BLaER1 treated with 17β-estradiol and CSF1 and Interleukin-3, amounts not matched to agents 10 nM and 100 nM (cell line): ENCODE data around the gene DNAJC17.

Experiments
- H3K27ac ChIP-seq, 11 experiments: shearing (Covaris generic); formaldehyde crosslinking; 2 replicates each; pipeline ENCODE4 v1.8.1; 2022
- H3K27me3 ChIP-seq, 11 experiments: shearing (Covaris generic); formaldehyde crosslinking; 2 replicates each; pipeline ENCODE4 v1.8.1; 2022
- H3K36me3 ChIP-seq, 11 experiments: shearing (Covaris generic); formaldehyde crosslinking; 2 replicates each; pipeline ENCODE4 v1.8.1; 2022
- H3K4me1 ChIP-seq, 10 experiments: shearing (Covaris generic); formaldehyde crosslinking; 2 replicates each; pipeline ENCODE4 v1.8.1; 2022
- H3K4me2 ChIP-seq, 11 experiments: shearing (Covaris generic); formaldehyde crosslinking; 2 replicates each; pipeline ENCODE4 v1.8.1; 2022
- H3K4me3 ChIP-seq, 10 experiments: shearing (Covaris generic); formaldehyde crosslinking; 2 replicates each; pipeline ENCODE4 v1.8.1; 2022
- H3K9ac ChIP-seq, 11 experiments: shearing (Covaris generic); formaldehyde crosslinking; 2 replicates each; pipeline ENCODE4 v1.8.1; 2022
- H3K9me3 ChIP-seq, 11 experiments: shearing (Covaris generic); formaldehyde crosslinking; replicated peaks in 1 of 11; 2 replicates each; pipeline ENCODE4 v1.8.1; 2022
- H4K20me1 ChIP-seq, 11 experiments: shearing (Covaris generic); formaldehyde crosslinking; 2 replicates each; pipeline ENCODE4 v1.8.1; 2022
- Cebpa-rat ChIP-seq, 11 experiments: shearing (Covaris generic); IDR thresholded peaks; 2 replicates each; pipeline ENCODE4 v1.8.1; 2022

Gene DNAJC17

GRCh38 chr15:40721701-40722100 lies 85.6 kb downstream of the DNAJC17 start:
- H3K4me3 ChIP-seq: no peak overlapping the region
- no peaks in the 10 kb centered on the region for H3K9me3 ChIP-seq
- no peak for TF ChIP-seq Cebpa-rat (IDR thresholded peaks at IDR 0.05)
- no peaks in the 10 kb centered on the region for H3K27me3 ChIP-seq
- peaks cover 0 to 6% (median 0%) of the 10 kb centered on the region in 10 experiments; a peak in 1 of 20 replicates for H3K4me1 ChIP-seq
- no peak overlapping the region for H3K9ac ChIP-seq
- peaks cover 0 to 100% (median 77%) of the 10 kb centered on the region in 11 experiments; a peak in 20 of 22 replicates for H3K36me3 ChIP-seq
- H3K27ac ChIP-seq: no peak overlapping the region
- peaks cover 0 to 4% (median 0%) of the 10 kb centered on the region in 11 experiments; a peak in 2 of 22 replicates for H4K20me1 ChIP-seq
- no peak overlapping the region for H3K4me2 ChIP-seq

- H3K27me3 ChIP-seq: no peaks in the 10 kb centered on the region
- no peak overlapping the region for H3K4me2 ChIP-seq
- H4K20me1 ChIP-seq: peaks cover 0 to 3% (median 0%) of the 10 kb centered on the region in 11 experiments; a peak in 3 of 22 replicates
- H3K9ac ChIP-seq: no peak overlapping the region
- H3K4me1 ChIP-seq: peaks cover 0 to 11% (median 2%) of the 10 kb centered on the region in 10 experiments; a peak in 8 of 20 replicates
- no peak for TF ChIP-seq Cebpa-rat (IDR thresholded peaks at IDR 0.05)
- no peak overlapping the region for H3K4me3 ChIP-seq
- no peaks in the 10 kb centered on the region for H3K9me3 ChIP-seq
- no peak overlapping the region for H3K27ac ChIP-seq
- H3K36me3 ChIP-seq: peaks cover 1 to 100% (median 98%) of the 10 kb centered on the region in 11 experiments; a peak in 20 of 22 replicates
Measured at GRCh38 chr15:40716165-40716564, 91.1 kb downstream of the DNAJC17 start.
